Sigmoid colon (tissue), 4 donors: ENCODE data around the gene COG7.

Experiments
- EP300 ChIP-seq, 4 donors: sonication (generic); formaldehyde crosslinking; IDR thresholded peaks; one replicate each; pipeline ENCODE4 v1.6.1; 2017; ENCODE audit warnings: antibody characterized with exemption in 4 of 4
- POLR2A ChIP-seq, 2 donors: fragments of 450-650 bp; IDR thresholded peaks; one replicate each; pipeline ENCODE4 v1.6.1; 2016; ENCODE audit warnings: antibody characterized with exemption in 2 of 2, mild to moderate bottlenecking in 2 of 2, moderate library complexity in 2 of 2
- POLR2AphosphoS5 ChIP-seq, 4 donors: sonication (generic); formaldehyde crosslinking; IDR thresholded peaks; one replicate each; pipeline ENCODE4 v1.6.1; 2017; ENCODE audit warnings: antibody characterized with exemption in 4 of 4
- TF ChIP-seq, protein P1 (sequence below), 4 experiments: fragments of 450-650 bp in 3 of 4; fragments of 200-600 bp in 1 of 4; IDR thresholded peaks; one replicate each; pipeline ENCODE4 v1.5.1; 2016 to 2019; ENCODE audit warnings: antibody characterized with exemption in 4 of 4, mild to moderate bottlenecking in 3 of 4, moderate library complexity in 2 of 4

DNA sequence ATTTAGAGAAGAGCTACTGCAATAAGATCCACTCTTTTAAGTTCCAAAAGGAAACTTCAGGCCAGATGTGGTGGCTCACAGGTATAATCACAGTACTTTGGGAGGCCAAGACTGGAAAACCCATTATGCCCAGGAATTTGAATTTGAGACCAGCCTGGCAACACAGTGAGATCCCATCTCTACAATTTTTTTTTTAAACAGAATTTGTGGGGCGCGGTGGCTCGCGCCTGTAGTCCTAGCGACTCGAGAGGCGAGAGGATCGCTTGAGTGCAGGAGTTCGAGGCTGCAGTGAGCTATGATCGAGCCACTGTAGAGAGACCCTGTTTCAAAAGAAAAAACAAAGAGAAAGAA lies 793 bp downstream of the COG7 start:
- TF ChIP-seq, protein P1, sequence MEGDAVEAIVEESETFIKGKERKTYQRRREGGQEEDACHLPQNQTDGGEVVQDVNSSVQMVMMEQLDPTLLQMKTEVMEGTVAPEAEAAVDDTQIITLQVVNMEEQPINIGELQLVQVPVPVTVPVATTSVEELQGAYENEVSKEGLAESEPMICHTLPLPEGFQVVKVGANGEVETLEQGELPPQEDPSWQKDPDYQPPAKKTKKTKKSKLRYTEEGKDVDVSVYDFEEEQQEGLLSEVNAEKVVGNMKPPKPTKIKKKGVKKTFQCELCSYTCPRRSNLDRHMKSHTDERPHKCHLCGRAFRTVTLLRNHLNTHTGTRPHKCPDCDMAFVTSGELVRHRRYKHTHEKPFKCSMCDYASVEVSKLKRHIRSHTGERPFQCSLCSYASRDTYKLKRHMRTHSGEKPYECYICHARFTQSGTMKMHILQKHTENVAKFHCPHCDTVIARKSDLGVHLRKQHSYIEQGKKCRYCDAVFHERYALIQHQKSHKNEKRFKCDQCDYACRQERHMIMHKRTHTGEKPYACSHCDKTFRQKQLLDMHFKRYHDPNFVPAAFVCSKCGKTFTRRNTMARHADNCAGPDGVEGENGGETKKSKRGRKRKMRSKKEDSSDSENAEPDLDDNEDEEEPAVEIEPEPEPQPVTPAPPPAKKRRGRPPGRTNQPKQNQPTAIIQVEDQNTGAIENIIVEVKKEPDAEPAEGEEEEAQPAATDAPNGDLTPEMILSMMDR (IDR thresholded peaks at IDR 0.05): no peak
- no peak for TF ChIP-seq POLR2AphosphoS5 (IDR thresholded peaks at IDR 0.05)
- TF ChIP-seq POLR2A (IDR thresholded peaks at IDR 0.05): no peak
- TF ChIP-seq EP300 (IDR thresholded peaks at IDR 0.05): no peak
